Parathyroid adenoma (tissue), 2 donors: Measurements from ENCODE around the gene LPP.

ENCODE experiments used
- H2AFZ ChIP-seq: fragments of 300-600 bp; sonication (generic); one replicate; pipeline ENCODE4 v1.7.0; 2017; ENCODE audit warnings: antibody characterized with exemption, mild to moderate bottlenecking
- H3K27ac ChIP-seq: fragments of 300-600 bp; sonication (generic); one replicate; pipeline ENCODE4 v1.7.0; 2017
- H3K27me3 ChIP-seq: fragments of 300-600 bp; sonication (generic); one replicate; pipeline ENCODE4 v1.7.0; 2017; ENCODE audit warnings: low read length; ENCODE audit not compliant: control insufficient read depth, insufficient read depth
- H3K36me3 ChIP-seq: fragments of 300-600 bp; sonication (generic); one replicate; pipeline ENCODE4 v1.7.0; 2017; ENCODE audit warnings: low read length; ENCODE audit not compliant: control insufficient read depth, insufficient read depth
- H3K4me1 ChIP-seq: fragments of 300-600 bp; sonication (generic); one replicate; pipeline ENCODE4 v1.7.0; 2017; ENCODE audit warnings: control low read depth
- H3K4me2 ChIP-seq: fragments of 300-600 bp; sonication (generic); one replicate; pipeline ENCODE4 v1.7.0; 2017; ENCODE audit warnings: low read length
- H3K4me3 ChIP-seq: fragments of 300-600 bp; sonication (generic); one replicate; pipeline ENCODE4 v1.7.0; 2017; ENCODE audit warnings: low read depth, low read length
- H3K79me2 ChIP-seq: fragments of 300-600 bp; sonication (generic); one replicate; pipeline ENCODE4 v1.7.0; 2017; ENCODE audit warnings: control low read depth
- H3K9ac ChIP-seq: fragments of 300-600 bp; sonication (generic); one replicate; pipeline ENCODE4 v1.7.0; 2017; ENCODE audit warnings: mild to moderate bottlenecking
- H3K9me3 ChIP-seq: fragments of 300-600 bp; sonication (generic); one replicate; pipeline ENCODE4 v1.7.0; 2017; ENCODE audit warnings: low read length; ENCODE audit not compliant: control insufficient read depth
- TF ChIP-seq, protein P1 (sequence below): fragments of 300-600 bp; sonication (generic); IDR thresholded peaks from one replicate; pipeline ENCODE4 v1.7.0; 2017; ENCODE audit warnings: antibody characterized with exemption, mild to moderate bottlenecking
- donor health status: primary hyperparathyroidism.

Gene LPP

DNA sequence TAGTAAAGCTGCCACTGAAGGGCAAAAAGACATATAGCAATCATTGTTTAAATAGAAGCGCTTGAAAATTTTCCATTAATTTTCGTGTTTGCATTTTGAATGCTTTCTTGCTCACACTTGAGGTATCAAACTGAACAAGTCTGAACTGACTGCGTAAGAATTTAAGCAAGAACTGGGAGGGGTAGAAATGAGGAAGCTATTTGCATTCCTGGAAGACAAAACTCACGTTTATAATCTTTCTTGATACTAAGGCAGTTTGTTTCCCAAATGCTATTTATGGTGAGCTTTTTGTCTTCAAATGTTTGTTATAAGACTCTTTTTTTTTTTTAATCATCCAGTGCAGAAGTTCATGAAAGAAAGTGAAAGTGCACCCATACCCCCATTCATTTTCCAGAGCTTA is 518.0 kb downstream of the LPP start:
- TF ChIP-seq, protein P1, sequence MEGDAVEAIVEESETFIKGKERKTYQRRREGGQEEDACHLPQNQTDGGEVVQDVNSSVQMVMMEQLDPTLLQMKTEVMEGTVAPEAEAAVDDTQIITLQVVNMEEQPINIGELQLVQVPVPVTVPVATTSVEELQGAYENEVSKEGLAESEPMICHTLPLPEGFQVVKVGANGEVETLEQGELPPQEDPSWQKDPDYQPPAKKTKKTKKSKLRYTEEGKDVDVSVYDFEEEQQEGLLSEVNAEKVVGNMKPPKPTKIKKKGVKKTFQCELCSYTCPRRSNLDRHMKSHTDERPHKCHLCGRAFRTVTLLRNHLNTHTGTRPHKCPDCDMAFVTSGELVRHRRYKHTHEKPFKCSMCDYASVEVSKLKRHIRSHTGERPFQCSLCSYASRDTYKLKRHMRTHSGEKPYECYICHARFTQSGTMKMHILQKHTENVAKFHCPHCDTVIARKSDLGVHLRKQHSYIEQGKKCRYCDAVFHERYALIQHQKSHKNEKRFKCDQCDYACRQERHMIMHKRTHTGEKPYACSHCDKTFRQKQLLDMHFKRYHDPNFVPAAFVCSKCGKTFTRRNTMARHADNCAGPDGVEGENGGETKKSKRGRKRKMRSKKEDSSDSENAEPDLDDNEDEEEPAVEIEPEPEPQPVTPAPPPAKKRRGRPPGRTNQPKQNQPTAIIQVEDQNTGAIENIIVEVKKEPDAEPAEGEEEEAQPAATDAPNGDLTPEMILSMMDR: no peak
- no peak overlapping the region for H2AFZ ChIP-seq
- no peak overlapping the region for H3K4me2 ChIP-seq
- no peaks in the 10 kb centered on the region for H3K27me3 ChIP-seq
- H3K4me3 ChIP-seq: no peak overlapping the region
- H3K27ac ChIP-seq: no peak overlapping the region
- H3K4me1 ChIP-seq: no peaks in the 10 kb centered on the region
- no peaks in the 10 kb centered on the region for H3K36me3 ChIP-seq
- no peaks in the 10 kb centered on the region for H3K9me3 ChIP-seq
- H3K9ac ChIP-seq: no peak overlapping the region
- no peaks in the 10 kb centered on the region for H3K79me2 ChIP-seq

DNA sequence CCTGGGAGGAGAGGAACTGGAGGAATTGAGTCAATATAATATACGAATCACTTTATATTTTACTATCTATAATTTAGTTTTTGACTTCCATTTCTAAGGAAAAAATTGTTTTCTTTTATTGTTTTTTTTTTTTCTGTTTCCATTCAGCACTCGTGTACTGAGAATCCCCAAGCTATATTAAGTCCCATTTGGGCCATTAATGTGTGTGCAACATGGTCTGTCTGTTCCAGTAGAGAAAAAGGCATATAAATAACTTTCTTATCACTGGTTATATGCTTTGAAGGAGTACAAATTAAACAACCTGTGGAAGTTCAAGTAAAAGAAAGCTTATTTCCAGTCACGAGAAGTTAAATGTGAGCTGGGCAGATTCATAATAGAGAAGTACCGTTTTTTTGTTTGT is 518.9 kb downstream of the LPP start:
- H3K9me3 ChIP-seq: no peaks in the 10 kb centered on the region
- no peaks in the 10 kb centered on the region for H3K27me3 ChIP-seq
- H3K4me2 ChIP-seq: no peak overlapping the region
- H3K27ac ChIP-seq: no peak overlapping the region
- H2AFZ ChIP-seq: no peak overlapping the region
- TF ChIP-seq, protein P1: no peak
- no peaks in the 10 kb centered on the region for H3K4me1 ChIP-seq
- no peak overlapping the region for H3K9ac ChIP-seq
- H3K36me3 ChIP-seq: no peaks in the 10 kb centered on the region
- H3K79me2 ChIP-seq: no peaks in the 10 kb centered on the region
- H3K4me3 ChIP-seq: no peak overlapping the region

DNA sequence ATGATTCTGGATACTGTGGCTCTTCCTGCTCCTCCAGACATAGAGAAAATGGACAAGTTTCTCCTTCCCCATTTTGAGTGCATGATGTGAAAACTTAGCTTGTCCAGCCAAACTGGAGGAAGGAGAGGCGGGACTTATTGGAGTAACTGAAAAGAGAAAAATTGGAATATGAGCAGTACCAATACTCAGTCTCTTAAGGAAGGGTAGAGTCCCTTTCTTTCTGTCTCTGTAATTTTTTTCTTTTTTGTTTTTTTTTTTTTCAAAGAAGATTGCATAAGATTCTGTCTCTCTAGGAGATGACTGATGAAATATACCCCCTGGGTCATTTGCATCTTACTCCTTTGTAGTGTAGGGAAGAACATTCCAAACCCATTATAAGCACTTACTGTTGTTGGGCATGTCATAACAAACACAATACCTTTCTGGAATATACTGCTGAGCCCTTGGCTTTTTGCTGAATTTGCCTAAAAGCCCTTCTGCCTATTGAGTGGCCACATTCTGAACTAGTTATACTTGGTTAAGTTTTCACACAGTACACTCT is 519.8 kb downstream of the LPP start:
- Histone ChIP-seq H3K4me2 (no peak overlapping the region), H3K27me3 (no peaks in the 10 kb centered on the region), H3K4me3 (no peak overlapping the region), H3K4me1 (no peaks in the 10 kb centered on the region), H2AFZ (no peak overlapping the region), H3K27ac (no peak overlapping the region), H3K36me3 (no peaks in the 10 kb centered on the region), H3K9ac (no peak overlapping the region), H3K79me2 (no peaks in the 10 kb centered on the region), H3K9me3 (no peaks in the 10 kb centered on the region)
- TF ChIP-seq, protein P1: no peak

DNA sequence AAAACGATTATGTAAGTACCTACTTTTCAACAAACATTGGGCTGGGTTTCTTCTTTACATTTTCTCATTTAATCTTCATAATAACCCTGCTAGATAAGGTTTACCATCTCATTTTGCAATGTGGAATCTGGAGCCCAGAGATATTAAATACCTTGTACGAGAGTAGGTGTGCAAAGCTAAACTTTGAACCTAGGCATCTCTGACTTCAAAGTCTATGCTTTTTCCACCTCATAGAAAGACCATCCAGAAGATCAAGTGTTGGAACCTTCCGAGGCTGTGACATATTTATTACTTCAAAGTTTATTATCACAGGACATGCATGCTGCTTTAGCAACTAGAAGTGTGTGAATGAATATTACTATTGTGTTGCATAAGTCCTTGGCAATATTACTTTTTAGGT is 520.6 kb downstream of the LPP start:
- Histone ChIP-seq H3K36me3 (no peaks in the 10 kb centered on the region), H3K27ac (no peak overlapping the region), H3K4me1 (peaks cover under 1% of the 10 kb centered on the region), H3K79me2 (no peaks in the 10 kb centered on the region), H3K9me3 (no peaks in the 10 kb centered on the region), H3K4me3 (no peak overlapping the region), H3K27me3 (no peaks in the 10 kb centered on the region), H3K9ac (no peak overlapping the region), H2AFZ (no peak overlapping the region), H3K4me2 (no peak overlapping the region)
- TF ChIP-seq, protein P1: no peak

DNA sequence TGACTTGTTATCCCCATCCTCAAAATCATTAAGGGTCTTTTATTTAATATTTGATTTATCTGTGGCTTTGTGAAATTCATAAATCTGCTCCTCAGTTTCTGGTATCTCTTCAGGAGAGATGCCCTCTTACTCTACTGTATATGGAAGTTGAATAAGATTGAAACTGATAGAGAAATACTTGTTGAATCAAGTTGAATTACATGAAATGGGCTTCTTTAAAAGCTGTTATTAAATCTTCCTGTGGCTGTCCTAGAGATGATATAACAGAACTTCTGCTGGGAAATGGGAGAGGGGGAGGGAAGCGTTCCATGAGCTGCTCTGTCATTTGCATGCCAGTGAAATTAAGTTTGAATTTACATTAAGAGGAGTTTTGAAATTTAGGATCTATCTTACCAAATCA is 523.4 kb downstream of the LPP start:
- peaks cover 9% of the 10 kb centered on the region for H3K4me1 ChIP-seq
- H3K9me3 ChIP-seq: no peaks in the 10 kb centered on the region
- no peak overlapping the region for H3K27ac ChIP-seq
- H3K27me3 ChIP-seq: no peaks in the 10 kb centered on the region
- H3K79me2 ChIP-seq: no peaks in the 10 kb centered on the region
- no peak overlapping the region for H3K9ac ChIP-seq
- H3K4me2 ChIP-seq: no peak overlapping the region
- TF ChIP-seq, protein P1: no peak
- H3K4me3 ChIP-seq: no peak overlapping the region
- no peaks in the 10 kb centered on the region for H3K36me3 ChIP-seq
- H2AFZ ChIP-seq: no peak overlapping the region
